ENCODE data around the gene THAP3.

DNA sequence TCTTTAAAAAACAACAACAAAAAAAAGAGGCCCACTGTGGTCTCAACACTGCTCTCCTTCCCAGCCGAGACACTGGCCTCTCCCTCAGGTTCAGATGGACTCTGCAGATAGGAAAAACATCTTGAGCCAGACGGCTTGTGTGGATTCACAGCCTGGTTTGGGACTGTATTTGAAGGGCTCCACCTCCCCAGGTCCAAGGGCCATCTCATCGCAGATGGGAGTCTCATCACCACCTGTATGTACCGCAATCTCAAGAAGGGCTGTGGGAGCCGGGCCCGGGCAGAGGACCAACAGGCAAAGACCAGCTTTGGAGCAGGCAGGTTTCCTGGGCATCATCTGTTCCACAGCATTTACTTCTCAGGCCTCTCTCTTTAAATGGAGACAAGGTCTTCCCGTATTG, 34.6 kb upstream of the THAP3 start:
- TF ChIP-seq, protein P1, sequence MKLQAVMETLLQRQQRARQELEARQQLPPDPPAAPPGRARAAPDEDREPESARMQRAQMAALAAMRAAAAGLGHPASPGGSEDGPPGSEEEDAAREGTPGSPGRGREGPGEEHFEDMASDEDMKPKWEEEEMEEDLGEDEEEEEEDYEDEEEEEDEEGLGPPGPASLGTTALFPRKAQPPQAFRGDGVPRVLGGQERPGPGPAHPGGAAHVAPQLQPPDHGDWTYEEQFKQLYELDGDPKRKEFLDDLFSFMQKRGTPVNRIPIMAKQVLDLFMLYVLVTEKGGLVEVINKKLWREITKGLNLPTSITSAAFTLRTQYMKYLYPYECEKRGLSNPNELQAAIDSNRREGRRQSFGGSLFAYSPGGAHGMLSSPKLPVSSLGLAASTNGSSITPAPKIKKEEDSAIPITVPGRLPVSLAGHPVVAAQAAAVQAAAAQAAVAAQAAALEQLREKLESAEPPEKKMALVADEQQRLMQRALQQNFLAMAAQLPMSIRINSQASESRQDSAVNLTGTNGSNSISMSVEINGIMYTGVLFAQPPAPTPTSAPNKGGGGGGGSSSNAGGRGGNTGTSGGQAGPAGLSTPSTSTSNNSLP (IDR thresholded peaks at IDR 0.05; ENCODE audit: borderline replicate concordance, low read depth, low read length) = no peak
- TF ChIP-seq, protein P2, sequence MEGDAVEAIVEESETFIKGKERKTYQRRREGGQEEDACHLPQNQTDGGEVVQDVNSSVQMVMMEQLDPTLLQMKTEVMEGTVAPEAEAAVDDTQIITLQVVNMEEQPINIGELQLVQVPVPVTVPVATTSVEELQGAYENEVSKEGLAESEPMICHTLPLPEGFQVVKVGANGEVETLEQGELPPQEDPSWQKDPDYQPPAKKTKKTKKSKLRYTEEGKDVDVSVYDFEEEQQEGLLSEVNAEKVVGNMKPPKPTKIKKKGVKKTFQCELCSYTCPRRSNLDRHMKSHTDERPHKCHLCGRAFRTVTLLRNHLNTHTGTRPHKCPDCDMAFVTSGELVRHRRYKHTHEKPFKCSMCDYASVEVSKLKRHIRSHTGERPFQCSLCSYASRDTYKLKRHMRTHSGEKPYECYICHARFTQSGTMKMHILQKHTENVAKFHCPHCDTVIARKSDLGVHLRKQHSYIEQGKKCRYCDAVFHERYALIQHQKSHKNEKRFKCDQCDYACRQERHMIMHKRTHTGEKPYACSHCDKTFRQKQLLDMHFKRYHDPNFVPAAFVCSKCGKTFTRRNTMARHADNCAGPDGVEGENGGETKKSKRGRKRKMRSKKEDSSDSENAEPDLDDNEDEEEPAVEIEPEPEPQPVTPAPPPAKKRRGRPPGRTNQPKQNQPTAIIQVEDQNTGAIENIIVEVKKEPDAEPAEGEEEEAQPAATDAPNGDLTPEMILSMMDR (IDR thresholded peaks at IDR 0.05 in 2 of 3, conservative IDR thresholded peaks at IDR 0.05 in 1 of 3; ENCODE audit: insufficient read depth in 2 of 3, low read depth in 1 of 3, low read length in 3 of 3) = no peak
- TF ChIP-seq ETV6 (IDR thresholded peaks at IDR 0.05; ENCODE audit: borderline replicate concordance in 1 of 2, low read depth in 2 of 2, low read length in 1 of 2) (no peak), ETV6 (CRISPR knock-in tag; IDR thresholded peaks at IDR 0.05; ENCODE audit: borderline replicate concordance) (no peak), POLR2A (conservative IDR thresholded peaks at IDR 0.05) (peak; percentile 15; the same call in 1 of the 2 replicates), TOE1 (IDR thresholded peaks at IDR 0.05; ENCODE audit: borderline replicate concordance) (no peak), TOE1 (CRISPR knock-in tag; IDR thresholded peaks at IDR 0.05; ENCODE audit: borderline replicate concordance, low read depth) (no peak), JUNB (CRISPR knock-in tag; conservative IDR thresholded peaks at IDR 0.05) (no peak), KDM1A (IDR thresholded peaks at IDR 0.05) (no peak), CBFA2T3 (IDR thresholded peaks at IDR 0.05) (no peak), ZZZ3 (IDR thresholded peaks at IDR 0.05) (no peak)
- TF ChIP-seq, protein P3, sequence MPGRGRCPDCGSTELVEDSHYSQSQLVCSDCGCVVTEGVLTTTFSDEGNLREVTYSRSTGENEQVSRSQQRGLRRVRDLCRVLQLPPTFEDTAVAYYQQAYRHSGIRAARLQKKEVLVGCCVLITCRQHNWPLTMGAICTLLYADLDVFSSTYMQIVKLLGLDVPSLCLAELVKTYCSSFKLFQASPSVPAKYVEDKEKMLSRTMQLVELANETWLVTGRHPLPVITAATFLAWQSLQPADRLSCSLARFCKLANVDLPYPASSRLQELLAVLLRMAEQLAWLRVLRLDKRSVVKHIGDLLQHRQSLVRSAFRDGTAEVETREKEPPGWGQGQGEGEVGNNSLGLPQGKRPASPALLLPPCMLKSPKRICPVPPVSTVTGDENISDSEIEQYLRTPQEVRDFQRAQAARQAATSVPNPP (IDR thresholded peaks at IDR 0.05; ENCODE audit: borderline replicate concordance, insufficient read depth, insufficient read length) = no peak
- TF ChIP-seq, protein P4, sequence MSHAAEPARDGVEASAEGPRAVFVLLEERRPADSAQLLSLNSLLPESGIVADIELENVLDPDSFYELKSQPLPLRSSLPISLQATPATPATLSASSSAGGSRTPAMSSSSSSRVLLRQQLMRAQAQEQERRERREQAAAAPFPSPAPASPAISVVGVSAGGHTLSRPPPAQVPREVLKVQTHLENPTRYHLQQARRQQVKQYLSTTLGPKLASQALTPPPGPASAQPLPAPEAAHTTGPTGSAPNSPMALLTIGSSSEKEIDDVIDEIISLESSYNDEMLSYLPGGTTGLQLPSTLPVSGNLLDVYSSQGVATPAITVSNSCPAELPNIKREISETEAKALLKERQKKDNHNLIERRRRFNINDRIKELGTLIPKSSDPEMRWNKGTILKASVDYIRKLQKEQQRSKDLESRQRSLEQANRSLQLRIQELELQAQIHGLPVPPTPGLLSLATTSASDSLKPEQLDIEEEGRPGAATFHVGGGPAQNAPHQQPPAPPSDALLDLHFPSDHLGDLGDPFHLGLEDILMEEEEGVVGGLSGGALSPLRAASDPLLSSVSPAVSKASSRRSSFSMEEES (CRISPR knock-in tag; IDR thresholded peaks at IDR 0.05) = no peak

Data from K562 (cell line).